Measurements from ENCODE around the gene OGFRL1. TPM values are rescaled to one million over a fixed set of nuclear protein-coding genes. Genes with fewer than 3 reads are reported as not detected.

The OGFRL1 gene
- total and polyA plus RNA-seq, 2 experiments from 2014 or later, result 41.7 to 83.8 TPM

- H3K4me1 ChIP-seq (ENCODE audit: insufficient read depth), result no peaks in the 10 kb centered on the region
- H3K79me2 ChIP-seq, result no peaks in the 10 kb centered on the region
- no peak for DNase-seq (ENCODE audit: low spot score)
- TF ChIP-seq EZH2 (IDR thresholded peaks at IDR 0.05; ENCODE audit: borderline replicate concordance), result no peak
- no peaks in the 10 kb centered on the region for H3K36me3 ChIP-seq (replicated peaks; ENCODE audit: insufficient read depth, low read depth)
- no peak overlapping the region for H2AFZ ChIP-seq
- H4K20me1 ChIP-seq (ENCODE audit: insufficient read depth, poor library complexity, severe bottlenecking), result no peaks in the 10 kb centered on the region
- no peaks in the 10 kb centered on the region for H3K9me3 ChIP-seq (ENCODE audit: low read depth)
- no peak overlapping the region for H3K27ac ChIP-seq
- H3K9me2 ChIP-seq (replicated peaks; ENCODE audit: insufficient read depth), result no peaks in the 10 kb centered on the region
- H3K4me2 ChIP-seq, result no peak overlapping the region
- H3K4me3 ChIP-seq, result no peak overlapping the region
- H3K27me3 ChIP-seq, result no peaks in the 10 kb centered on the region
These were observed 46.9 kb downstream of the OGFRL1 start for GRCh38 chr6:71335544-71335943.

DNA sequence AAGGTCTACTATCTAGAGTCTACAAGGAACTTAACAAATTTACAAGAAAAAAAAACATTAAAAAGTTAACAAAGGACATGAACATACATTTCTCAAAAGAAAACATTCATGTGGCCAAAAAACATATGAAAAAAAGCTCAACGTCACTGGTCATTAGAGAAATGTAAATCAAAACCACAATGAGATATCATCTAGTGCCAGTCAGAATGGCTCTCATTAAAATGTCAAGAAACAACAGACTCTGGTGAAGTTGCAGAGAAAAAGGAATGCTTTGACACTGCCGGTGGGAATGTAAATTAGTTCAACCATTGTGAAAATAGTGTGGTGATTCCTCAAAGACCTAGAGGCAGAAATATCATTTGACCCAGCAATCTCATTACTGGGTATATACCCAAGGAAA, 48.3 kb downstream of the OGFRL1 start:
- no peaks in the 10 kb centered on the region for H4K20me1 ChIP-seq (ENCODE audit: insufficient read depth, poor library complexity, severe bottlenecking)
- H2AFZ ChIP-seq, result no peak overlapping the region
- TF ChIP-seq CTCF (IDR thresholded peaks at IDR 0.05; ENCODE audit: poor library complexity), result no peak
- TF ChIP-seq EZH2phosphoT487 (IDR thresholded peaks at IDR 0.05; ENCODE audit: low read depth, severe bottlenecking, unreplicated experiment), result no peak
- no peak for TF ChIP-seq EZH2 (IDR thresholded peaks at IDR 0.05; ENCODE audit: borderline replicate concordance)
- H3K36me3 ChIP-seq (replicated peaks; ENCODE audit: insufficient read depth, low read depth), result no peaks in the 10 kb centered on the region
- no peak overlapping the region for H3K4me3 ChIP-seq
- H3K27me3 ChIP-seq, result no peaks in the 10 kb centered on the region
- no peaks in the 10 kb centered on the region for H3K79me2 ChIP-seq
- 70% methylated on average over 2 of the region's 2 CpGs for WGBS (ENCODE audit: low lambda C conversion rate, missing lambda C conversion rate)
- H3K27ac ChIP-seq, result no peak overlapping the region
- H3K4me1 ChIP-seq (ENCODE audit: insufficient read depth), result no peaks in the 10 kb centered on the region
- H3K4me2 ChIP-seq, result no peak overlapping the region
- no peaks in the 10 kb centered on the region for H3K9me3 ChIP-seq (ENCODE audit: low read depth)
- H3K9me2 ChIP-seq (replicated peaks; ENCODE audit: insufficient read depth), result no peaks in the 10 kb centered on the region
- no peak for DNase-seq (ENCODE audit: low spot score)

DNA sequence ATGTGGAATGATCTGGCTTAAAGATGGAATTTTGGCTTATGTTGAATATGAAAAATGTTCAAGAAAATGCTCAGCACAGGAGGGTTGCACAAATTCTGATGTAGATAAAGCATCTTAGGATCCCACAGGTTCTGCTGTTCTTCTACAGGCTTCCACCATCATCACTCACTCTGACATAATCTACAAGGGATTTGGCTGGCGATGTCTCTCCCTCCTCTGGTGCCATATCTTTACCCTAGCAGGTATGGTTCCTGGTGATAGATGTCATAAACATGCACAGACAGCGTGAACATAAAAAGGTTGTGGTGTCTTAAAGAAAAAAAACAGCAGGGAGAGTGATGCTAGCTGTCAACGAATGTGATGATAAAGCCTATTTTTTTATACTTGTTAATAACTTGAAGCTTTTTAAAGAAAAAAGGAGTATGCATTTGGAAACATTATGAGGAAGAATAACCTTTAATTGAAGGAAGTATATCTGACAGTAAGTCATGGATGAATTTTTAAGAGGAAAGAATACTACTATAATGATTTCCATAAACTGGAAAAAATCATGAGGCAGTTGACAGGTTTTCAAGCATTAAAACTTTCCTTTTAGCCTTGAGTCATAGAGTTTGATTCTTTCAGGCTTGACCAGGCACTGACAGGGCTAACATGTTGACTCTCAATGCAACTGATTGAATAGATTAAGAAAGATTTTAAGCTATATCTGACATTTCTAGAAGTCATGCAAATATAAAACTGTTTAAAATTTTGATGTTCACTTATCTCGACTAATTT, 50.1 kb downstream of the OGFRL1 start:
- H2AFZ ChIP-seq, result no peak overlapping the region
- no peaks in the 10 kb centered on the region for H3K4me1 ChIP-seq (ENCODE audit: insufficient read depth)
- H3K4me2 ChIP-seq, result no peak overlapping the region
- no peak overlapping the region for H3K27ac ChIP-seq
- DNase-seq (ENCODE audit: low spot score), result no peak
- H3K4me3 ChIP-seq, result no peak overlapping the region
- WGBS (ENCODE audit: low lambda C conversion rate, missing lambda C conversion rate), result 84% methylated on average over 4 of the region's 4 CpGs
- no peaks in the 10 kb centered on the region for H3K79me2 ChIP-seq
- TF ChIP-seq CTCF (IDR thresholded peaks at IDR 0.05; ENCODE audit: poor library complexity) (no peak), EZH2phosphoT487 (IDR thresholded peaks at IDR 0.05; ENCODE audit: low read depth, severe bottlenecking, unreplicated experiment) (no peak), EZH2 (IDR thresholded peaks at IDR 0.05; ENCODE audit: borderline replicate concordance) (no peak)
- no peaks in the 10 kb centered on the region for H3K36me3 ChIP-seq (replicated peaks; ENCODE audit: insufficient read depth, low read depth)
- no peaks in the 10 kb centered on the region for H4K20me1 ChIP-seq (ENCODE audit: insufficient read depth, poor library complexity, severe bottlenecking)
- no peaks in the 10 kb centered on the region for H3K9me3 ChIP-seq (ENCODE audit: low read depth)
- H3K27me3 ChIP-seq, result no peaks in the 10 kb centered on the region
- H3K9me2 ChIP-seq (replicated peaks; ENCODE audit: insufficient read depth), result no peaks in the 10 kb centered on the region

DNA sequence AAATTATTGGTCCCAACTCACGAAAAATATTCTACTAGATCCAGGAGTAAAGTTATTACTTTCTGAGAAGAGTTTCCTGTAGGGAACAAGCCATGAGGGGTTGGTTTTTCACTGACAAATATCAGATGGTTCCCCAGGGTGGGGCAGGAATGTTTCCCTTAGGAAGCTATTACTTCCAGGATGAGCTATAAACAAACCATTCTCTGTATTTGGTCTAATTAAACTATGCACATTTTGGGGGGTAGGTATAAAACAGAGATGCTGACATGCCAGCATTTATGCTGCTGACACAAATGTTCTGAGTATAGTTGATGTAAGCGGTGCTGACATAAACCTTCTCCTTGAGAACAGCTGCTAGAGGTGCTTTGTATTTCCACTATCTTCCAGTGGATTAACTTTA, 54.2 kb downstream of the OGFRL1 start:
- Histone ChIP-seq H3K36me3 (replicated peaks; ENCODE audit: insufficient read depth, low read depth) (no peaks in the 10 kb centered on the region), H3K27ac (no peak overlapping the region), H3K9me3 (ENCODE audit: low read depth) (no peaks in the 10 kb centered on the region), H3K9me2 (replicated peaks; ENCODE audit: insufficient read depth) (no peaks in the 10 kb centered on the region), H2AFZ (no peak overlapping the region), H3K27me3 (no peaks in the 10 kb centered on the region), H3K79me2 (no peaks in the 10 kb centered on the region), H3K4me1 (ENCODE audit: insufficient read depth) (no peaks in the 10 kb centered on the region), H4K20me1 (ENCODE audit: insufficient read depth, poor library complexity, severe bottlenecking) (no peaks in the 10 kb centered on the region), H3K4me3 (no peak overlapping the region), H3K4me2 (no peak overlapping the region)
- DNase-seq (ENCODE audit: low spot score), result no peak
- TF ChIP-seq CTCF (IDR thresholded peaks at IDR 0.05; ENCODE audit: poor library complexity) (no peak), EZH2phosphoT487 (IDR thresholded peaks at IDR 0.05; ENCODE audit: low read depth, severe bottlenecking, unreplicated experiment) (no peak), EZH2 (IDR thresholded peaks at IDR 0.05; ENCODE audit: borderline replicate concordance) (no peak)
- 56% methylated on average over 2 of the region's 2 CpGs for WGBS (ENCODE audit: low lambda C conversion rate, missing lambda C conversion rate)

Measured in hepatocyte (in vitro differentiated cells).